Islet precursor cell (in vitro differentiated cells): ENCODE results near the gene BARX1.
"Not testable (repeated sequence)": the region's sequence is repeated elsewhere in the genome, so short reads cannot be mapped to it uniquely, and the experiment has no call there.

Experiments
- DNase-seq: peaks from one replicate; pipeline ENCODE4 v3.0.0-alpha.2; 2018

The BARX1 gene

DNA sequence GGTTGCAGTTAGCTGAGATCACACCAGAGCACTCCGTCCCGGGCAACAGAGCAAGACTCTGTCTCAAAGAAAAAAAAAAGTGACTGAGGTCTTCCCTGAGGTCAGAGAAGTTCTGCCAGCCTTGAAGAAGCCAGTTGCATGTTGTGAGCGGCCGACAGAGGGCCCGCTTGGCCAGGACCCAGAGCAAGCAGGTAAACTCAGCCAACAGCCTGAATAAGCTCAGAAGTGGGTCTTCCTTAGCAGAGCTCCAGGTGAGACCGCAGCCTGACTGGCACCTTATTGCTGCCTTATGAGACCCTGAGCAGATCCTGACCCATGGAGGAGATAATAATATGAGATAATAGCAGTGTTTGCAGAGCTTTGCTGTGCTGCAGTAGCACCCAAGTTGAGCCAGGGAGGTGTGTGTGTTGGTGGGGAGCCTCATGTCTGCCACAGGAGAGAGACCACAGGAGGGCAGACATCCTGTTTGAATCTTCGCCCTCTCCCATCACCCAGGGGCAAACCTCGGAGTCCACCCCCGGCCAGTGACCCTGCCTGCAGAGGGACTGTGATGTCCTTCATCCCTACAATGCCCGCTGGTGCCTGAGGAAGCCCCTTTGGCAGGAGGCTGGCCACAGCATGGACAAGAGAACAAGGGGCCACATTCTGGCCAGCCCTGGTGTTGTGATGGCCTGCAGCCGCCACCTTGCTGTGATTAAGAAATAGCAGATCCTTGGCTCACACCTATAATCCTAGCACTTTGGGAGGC lies 10.8 kb upstream of the BARX1 start:
- peak; percentile 79 for DNase-seq

DNA sequence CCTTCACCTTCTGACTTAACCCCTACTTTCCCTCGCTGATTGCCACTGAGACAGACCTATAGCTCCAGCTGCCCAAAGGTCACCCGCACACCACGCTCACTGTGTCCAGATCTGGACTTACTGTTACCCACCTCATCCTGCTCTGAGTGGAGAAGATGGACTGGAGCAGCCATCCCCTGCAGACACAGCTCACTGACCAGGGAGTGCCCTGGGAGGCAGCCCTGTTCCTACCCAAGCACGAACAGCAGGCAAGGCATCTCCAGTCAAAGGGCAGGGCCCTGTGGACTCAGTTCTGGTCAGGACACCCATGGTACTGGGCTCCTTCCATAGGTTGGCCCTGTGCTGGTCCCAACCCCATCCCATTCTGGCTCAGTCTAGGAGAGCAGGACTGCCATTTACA lies 9.5 kb upstream of the BARX1 start:
- no peak for DNase-seq

DNA sequence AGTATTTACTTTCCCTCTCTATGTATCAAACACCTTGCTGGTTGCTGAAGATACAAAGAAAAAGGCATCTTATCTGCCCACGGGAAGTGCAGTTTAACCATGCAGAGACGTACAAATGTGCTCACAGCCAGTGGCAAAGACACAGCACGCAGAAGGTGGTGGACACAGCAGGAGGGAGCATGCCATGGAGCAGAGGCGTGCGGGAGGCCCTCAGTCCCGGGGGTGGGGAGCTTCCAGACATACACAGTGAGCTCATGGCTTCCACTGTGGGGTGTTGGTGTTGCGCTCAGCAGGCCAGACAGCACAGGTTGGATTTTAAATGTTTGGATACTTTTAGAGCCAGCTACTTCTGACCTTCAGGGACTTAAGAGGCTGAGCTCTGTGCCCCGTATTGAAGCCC lies 8.8 kb upstream of the BARX1 start:
- no peak for DNase-seq

DNA sequence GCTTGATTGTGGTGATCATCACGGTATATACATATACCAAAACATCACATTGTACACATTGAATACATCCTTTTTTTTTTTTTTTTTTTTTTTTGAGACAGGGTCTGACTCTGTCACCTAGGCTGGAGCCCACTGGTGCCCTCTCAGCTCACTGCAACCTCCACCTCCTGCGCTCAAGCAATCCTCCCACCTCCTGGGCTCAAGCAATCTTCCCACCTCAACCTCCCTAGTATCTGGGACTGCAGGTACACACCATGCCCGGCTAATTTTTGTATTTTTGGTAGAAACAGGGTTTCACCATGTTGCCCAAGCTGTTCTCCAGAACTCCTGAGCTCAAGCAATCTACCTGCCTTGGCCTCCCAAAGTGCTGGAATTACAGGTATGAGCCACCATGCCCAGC lies 8.3 kb upstream of the BARX1 start:
- DNase-seq = not testable (repeated sequence)

DNA sequence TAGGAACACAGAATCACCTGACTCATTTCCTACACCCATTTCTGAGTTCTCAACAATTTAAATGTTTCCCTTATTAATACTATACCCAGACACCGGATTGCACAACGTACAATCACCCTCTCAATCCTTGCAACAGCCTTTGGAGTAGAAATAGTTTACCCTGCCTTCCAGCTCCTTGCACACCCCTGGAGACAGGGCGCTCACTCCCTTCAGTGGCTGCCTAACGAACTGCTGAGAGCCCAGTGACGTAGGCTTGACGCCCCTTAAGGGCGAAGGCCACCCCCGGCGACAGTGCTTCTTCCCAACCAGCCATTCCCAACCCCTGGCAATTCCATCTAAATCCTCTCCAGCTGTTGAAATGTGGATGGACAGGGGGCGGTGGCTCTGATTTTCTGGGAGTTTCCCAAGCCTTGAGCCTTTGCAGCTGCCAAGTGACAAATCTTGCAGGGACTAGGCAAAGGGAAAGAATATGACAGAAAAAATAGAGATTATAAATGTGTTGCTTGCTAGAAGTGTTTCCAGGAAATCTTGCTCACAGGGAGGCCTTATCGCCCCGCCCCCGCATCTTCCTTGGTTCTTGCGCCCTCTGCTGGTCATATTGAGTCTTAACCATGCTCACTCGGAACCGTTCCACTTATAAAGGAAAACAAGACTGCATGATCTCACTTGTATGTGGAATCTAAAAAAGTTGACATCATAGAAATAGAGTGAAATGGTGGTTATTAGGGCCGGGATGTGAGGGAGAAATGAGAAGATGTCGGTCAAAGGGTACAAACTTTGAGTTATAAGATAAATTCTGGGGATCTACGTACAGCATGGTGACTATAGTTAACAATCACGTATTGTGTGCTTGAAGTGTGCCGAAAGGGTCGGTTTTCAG lies 7.6 kb upstream of the BARX1 start:
- DNase-seq = peak; percentile 81

DNA sequence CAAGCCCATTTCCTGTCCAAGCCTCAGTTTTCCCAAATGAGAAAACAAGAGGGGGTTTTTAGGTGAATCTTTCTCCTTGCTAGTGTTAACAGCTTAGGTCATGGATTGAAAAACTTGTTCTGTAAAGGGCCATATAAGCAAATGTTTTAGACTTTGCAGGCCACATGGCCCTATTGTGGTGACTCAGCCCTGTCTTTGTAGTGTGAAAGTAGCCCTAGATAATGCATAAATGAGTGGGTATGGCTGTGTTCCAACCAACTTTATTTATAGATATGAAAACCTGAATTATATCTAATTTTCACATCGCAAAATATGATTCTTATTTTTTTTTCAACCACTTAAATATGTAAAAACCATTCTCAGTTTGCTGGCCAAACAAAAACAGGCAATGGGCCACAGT lies 6.9 kb upstream of the BARX1 start:
- DNase-seq = no peak

DNA sequence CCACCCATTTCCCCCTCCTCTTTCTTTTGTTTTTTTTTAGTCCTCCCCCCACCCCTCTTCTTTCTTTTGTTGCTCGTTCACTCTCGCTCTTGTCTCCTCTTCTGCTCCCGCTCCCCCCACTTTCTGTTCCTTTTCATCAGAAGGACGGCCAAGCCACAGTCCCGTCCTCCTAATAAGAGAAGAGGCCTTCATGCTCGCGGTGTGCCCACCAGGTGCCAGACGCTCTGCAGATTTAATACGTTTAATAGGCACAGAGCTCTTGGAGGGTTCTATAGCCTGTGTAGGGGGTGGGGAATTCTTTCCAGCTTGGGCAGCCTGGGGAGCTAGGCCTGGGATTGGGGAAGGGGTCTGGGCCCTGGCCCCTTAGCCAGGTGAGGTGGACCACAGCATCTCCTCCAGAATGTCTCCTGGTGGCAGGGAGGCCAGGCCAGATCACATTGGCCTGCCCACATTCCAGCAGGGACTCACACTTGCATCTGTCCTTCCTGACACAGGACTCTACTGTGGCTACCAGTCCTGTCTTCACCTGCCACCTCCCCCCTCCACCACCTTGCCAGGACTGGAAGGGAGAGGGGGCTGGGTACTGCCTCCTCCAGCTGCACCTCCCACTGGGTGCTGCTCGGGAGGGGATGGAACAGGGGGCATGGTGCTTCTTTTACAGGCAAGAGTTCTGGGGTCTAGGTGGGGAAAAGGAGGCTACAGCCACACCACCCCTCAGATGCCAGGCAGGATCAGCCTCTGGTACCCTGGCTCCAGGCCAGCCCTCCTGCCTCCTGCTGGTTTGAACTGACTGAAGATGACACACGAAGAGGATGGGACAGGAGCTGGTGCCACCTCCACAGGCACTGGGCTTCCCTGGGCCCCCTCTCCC lies 6.1 kb upstream of the BARX1 start:
- DNase-seq = peak; percentile 43

DNA sequence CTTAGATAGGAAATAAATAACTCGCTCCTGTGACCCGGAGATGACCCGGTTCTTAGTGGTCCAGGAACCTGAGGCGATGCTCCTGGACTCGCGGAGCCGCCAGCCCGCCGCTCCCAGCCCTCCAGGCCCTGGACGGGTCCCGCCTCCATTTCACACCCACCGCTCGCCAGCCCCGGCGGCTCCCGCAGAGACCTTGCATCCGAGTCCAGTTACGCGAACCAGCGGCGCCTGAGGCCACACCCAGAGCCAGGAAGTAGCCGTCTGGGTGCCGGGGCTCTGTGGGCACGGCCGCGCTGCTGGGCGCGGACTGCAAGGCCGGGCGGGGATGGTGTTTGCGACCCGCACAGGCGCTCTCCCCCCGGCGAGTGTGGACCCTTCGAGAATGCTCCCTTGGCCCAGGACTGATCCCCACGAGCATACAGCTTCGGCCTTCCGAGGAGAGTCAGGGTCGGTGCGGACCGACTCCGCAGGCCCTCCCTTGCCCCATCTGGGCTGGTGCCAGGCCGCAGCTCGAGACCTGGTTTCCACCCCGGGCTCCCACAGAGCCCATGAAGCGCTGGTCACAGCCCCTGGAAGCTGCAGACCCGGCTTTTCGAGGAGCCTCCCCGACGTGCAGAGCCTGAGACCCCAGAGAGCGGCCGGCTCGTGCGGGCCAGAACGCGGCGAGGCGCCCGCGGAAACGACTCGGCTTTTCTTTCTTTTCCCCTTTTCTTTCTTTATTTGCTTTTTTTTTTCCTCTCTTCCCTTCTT lies 5.2 kb upstream of the BARX1 start:
- DNase-seq = peak; percentile 81

DNA sequence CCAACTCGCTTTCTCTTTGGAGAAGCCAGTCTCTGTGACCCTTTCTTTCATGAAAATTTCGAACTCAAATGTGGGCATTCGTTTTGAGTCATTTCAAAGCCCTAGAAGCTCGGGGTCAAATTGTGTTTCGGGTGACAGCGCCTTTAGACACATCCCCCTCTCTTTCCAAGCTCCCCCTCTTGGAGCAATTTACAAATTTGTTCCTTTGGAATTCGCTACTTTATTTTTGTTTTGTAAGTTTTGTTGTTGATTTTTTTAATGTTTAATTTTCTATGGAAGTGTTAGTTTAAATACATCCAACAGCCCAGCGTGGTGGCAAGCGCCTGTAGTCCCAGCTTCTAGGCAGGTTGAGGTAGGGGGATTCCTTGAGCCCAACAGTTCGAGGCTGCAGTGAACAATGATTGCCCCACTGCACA lies 4.6 kb upstream of the BARX1 start:
- no peak for DNase-seq

DNA sequence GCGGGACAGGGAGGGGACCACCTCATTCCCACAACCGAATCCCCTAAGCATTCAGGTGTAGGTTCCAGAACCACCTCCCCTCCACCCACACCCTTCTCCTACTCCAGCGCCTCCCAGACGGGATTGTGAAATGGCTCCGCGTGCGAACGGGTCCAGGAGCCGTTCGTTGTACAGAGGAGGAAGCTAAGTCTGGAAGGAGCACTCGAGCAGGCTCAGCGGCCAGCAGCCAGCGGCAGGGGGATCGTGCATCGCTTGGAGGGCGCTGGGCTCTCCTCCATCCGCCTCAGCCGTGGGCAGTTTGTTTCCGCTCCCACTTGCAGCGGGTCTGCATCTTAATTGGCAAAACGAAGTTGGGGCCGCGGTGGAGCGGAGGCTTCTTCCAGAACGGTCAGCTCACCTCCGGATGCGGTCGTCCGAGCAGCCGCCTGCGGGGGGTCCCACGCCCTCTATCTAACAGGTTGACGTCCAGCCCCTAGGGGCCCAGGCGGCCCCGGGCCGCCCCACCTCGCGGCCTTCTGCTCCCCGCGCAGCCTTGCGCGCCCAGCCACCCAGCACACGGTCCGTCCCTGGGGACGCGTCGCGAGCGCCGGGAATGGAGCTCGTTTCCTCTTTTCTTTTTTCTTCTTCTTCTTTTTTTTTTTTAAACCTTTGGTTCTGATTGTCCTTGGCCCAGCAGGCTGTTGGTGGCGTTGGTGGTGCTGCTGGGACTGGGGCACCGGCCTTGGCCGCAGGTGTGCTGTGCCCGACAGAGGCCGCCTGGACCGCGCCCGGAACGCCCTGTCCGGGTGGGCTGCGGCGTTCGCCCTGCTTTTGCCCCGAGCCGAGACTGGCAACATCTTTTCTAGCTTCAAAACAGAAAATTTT lies 3.9 kb upstream of the BARX1 start:
- DNase-seq = no peak

DNA sequence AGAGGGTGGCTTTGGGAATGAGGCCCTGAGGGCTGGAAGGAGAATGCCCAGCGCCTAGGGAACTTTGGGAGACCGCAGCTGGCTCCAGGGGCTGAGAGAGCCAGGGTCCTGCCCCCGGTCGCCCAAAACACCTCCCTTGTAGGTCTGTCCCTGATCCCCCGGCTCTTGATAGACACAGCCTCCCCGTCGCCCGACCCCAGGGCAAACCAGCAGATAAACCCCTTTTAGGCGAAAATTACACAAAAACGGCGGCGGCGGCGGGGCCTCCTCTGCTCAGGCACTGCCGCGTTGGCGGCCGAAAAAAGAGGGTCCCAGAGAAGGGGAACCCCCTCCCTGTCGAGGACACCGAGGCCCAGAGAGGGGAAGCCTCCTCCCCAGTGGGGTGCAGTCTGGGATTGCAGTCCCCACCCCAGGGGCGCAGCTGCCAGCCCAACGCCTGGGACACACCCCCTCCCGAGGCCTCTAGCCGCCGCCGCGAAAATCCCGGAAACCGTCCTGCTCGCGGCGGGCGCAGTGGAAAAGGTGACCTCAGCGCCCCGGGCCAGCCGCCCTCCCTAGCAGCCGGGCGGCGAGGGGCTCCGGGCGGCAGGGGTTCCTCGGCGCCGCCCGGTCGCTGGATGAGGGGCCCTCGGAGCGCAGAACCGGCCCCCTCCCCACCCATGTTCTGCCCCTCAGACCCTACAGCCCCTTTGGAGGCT lies 3.1 kb upstream of the BARX1 start:
- no peak for DNase-seq

DNA sequence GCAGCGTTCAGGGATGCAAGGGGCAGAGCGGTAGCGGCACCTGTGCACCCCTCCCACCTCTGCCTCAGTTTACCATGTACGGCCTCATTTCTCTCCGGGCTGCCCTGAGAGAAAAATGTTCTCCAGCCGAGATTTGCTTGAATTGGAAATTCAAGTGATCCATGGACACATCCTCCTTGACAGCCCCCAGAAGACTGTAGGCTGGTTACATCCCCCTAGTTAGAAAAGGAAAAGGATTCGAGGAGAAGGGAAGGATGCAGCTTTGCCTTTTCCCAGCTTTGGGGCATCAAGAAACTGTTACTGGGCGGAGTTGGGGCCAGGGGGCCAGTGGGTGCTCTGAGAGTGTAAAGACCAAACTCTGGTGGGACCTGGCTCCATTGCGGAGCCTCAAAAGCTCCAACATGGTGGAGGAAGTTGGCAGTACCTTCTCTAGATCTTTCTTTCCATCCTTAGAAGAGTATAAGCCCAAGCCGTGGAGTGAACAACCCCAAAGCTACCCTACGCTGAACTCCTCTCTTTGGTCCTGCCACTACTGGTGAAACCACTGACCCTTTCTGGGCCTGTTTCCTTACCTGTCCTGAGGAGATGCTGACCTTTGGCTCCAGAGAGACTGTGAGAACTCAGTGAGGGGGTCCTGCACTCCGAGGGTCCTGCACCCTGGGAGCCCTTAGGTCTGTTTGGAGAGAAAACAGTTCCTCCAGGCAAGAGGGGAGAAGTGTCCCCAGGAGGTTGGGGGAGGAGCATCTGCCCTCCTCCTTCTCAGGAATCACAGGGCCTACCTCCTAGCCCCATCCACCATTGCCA lies 1.0 kb upstream of the BARX1 start:
- no peak for DNase-seq

DNA sequence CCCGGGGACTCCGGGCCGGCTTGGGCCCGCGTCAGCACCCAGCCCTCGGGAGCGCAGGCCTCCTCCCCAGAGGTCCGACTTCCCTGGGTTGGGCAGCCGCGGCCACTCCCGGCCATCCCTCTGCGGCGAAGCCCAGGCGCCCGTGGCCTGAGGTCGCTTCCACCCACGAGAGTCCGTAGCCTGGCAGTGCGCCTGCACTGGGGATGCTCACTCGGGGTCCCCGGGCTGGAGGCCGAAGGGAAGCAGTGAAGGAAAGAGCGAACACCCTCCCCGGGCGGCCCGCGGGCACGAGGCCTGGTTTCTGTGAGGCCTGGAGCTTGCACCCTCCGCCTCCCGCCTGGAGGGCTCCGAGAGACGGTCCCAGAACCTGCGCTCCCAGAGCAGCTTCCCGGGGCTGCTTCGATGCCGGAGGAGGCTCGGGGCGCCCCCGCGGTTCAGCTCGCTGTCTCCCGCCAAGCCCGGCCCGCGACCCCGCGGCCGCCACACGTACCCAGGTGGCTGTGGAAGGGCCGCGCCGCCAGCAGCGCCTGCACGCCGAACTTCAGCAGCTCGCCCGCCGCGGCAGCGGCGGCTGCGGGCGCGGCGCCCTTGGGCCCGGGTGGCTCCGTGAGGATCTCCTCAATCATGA lies 607 bp downstream of the BARX1 start:
- no peak for DNase-seq

DNA sequence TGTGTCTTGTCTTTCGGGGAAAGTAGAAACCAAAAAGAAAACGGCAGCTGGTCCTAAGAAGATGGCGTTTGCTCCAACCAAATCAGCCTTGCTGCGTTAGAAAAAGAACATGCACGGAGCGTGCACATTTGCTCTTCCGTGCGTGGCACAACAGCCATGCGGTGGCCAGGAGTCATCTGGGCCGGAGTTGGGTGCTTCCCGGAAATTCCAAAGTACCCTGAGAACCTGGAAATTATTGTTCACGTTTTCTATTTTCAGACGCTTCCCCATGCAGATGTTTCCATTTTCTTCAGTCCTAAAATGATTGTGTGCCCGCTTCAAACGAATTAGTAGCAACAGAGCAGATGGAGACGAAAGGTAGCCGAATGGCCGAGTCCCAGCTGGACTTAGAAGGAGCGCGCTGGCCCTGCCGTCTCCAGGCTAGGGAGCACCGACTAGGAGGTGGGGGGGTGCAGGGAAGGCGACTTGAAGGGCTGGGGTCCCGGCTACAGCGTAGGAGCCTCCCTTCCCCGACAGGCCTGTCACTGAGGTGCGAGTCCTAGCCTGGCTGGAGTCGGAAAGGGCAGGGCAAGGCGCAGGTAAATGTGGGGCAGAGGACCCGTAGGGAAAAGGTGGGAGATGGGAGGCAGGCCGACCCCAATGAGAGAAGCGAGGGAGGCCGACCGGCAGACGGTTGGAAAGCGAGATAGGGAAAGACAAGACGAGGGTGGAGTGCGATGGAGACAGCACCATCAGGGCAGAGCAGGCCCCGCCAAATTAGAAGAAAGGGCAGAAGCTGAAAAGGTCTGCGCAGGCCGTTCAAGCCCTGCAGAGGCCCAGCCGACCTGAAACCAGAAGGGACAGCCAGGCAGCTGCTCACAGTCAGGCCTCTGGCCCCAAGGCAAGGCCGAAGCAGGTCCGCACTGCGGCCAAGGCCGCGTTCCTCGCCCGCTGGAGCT lies 1.4 kb downstream of the BARX1 start:
- no peak for DNase-seq

DNA sequence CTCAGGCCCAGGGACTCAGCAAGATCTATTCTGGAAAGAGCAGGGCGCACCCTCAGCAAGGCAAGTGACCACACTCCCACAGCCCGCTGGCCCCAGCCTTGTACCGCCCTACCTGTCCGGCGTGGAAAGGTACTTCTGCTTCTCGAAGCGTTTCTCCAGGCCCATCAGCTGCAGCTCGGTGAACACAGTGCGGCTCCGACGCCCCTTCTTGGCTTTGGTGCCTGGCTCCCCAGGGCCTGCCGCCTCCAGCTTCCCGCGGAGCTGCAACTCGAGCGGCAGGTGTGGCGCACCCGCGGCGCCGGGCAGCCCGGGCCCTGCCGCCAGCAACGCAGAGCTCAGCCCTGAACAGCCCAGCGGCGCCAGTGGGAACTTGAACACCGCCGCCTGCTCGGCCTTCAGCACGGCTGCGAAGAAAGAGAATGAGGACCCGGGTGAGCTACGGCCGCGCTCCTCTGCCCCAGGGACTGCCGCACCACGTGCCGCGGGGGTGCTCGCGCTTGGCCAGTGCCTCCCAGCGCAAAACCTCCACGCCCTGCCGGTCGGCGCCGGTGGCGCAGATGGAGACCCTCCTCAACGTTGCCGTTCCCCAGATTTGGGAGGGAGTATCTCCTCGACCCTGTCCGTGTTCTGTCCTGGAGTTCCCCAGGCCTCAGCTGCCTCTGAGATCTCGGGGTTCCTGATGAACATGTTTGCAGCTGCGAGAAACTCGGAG lies 2.2 kb downstream of the BARX1 start:
- DNase-seq = no peak

DNA sequence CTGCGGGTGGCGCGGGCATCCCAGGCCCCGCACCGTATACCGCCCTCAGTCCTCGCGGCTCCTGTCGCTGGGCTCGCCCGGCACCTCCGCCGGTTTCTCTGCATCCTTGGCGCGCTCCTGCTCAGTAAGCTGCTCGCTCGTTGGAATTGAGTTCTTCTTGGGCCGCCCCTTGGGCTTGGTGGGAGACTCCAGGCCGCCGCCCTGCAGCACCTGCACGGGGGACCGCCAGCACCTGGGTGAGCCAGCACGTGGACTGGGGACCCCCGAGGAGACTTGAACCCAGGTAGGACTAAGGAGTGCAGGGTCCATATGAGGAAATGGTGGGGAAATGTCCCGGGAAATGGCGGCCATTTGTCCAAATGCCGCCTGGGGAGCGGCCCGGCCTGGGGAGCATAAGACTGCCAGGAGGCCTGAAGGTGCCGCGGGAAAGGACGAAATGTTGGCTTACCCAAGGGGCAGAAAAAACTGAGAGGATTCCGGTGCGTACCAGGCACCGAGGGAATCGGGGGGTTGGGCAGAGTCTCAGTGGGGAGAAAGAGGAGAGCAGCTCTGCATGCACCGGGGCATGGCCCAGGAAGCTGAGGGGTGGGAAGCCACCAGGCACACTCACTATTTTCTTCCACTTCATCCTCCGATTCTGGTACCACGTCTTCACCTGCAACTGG lies 2.9 kb downstream of the BARX1 start:
- DNase-seq = no peak

DNA sequence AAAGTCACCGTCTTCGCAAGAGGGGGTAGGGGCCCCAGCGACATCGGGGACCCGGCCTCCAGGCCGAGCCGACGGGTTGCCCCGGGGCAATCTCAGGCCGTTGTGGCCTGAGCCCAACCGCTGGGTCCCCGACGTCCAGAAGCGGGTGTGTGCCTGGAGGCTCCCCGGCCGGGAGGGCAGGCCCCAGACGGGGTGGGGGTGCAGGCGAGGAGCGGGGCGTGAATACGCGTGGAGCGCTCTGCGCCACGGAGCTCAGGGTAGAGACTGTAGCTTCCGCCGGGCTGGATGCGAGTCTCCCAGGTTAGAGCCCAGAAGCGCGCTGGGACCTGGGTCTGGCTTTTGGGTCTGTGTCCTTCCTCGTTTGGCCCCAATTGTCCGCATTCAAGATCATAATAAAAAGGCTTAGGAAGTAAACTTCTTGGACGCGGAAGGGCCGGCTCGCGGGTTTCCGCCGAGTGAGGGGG lies 3.5 kb downstream of the BARX1 start:
- no peak for DNase-seq
